Adrenal gland (tissue), 5 donors: ENCODE results near the gene GPATCH2L.

Source experiments
- POLR2A ChIP-seq, 2 donors: fragments of 450-650 bp; IDR thresholded peaks; one replicate each; pipeline ENCODE4 v1.6.1; 2017; ENCODE audit warnings: antibody characterized with exemption in 2 of 2, mild to moderate bottlenecking in 2 of 2, moderate library complexity in 1 of 2
- TF ChIP-seq, protein P1 (sequence below), 6 experiments: fragments of 450-650 bp in 4 of 6; fragments of 200-600 bp in 2 of 6; sonication (generic) in 1 of 6; IDR thresholded peaks; 1 replicate in 5 of 6; 2 replicates in 1 of 6; pipeline versions ENCODE4 v1.5.1 to v1.8.0; 2016 to 2021; ENCODE audit warnings: antibody characterized with exemption in 6 of 6, mild to moderate bottlenecking in 2 of 6, moderate library complexity in 1 of 6
- donor health status: DM: no; HTN: no; CAD: no.

DNA sequence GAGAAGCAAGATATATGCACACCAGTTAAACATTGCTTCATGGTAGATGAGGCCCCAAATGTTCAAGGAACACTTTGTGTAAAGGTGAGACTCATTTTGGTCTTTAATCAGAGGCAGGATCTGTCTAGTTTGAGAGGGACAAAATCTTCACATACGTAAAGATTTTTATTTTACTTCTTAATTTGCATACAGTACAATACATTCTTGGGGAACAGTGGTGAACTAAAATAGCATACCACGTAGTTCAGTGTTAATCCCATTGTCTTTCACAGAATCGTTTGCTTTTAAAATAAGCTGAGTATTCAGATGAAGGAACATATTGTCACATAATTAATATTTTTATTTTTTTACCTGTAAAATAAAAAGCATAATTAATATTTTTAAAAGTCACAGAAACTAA is 43.3 kb downstream of the GPATCH2L start:
- TF ChIP-seq POLR2A (IDR thresholded peaks at IDR 0.05): no peak
- TF ChIP-seq, protein P1, sequence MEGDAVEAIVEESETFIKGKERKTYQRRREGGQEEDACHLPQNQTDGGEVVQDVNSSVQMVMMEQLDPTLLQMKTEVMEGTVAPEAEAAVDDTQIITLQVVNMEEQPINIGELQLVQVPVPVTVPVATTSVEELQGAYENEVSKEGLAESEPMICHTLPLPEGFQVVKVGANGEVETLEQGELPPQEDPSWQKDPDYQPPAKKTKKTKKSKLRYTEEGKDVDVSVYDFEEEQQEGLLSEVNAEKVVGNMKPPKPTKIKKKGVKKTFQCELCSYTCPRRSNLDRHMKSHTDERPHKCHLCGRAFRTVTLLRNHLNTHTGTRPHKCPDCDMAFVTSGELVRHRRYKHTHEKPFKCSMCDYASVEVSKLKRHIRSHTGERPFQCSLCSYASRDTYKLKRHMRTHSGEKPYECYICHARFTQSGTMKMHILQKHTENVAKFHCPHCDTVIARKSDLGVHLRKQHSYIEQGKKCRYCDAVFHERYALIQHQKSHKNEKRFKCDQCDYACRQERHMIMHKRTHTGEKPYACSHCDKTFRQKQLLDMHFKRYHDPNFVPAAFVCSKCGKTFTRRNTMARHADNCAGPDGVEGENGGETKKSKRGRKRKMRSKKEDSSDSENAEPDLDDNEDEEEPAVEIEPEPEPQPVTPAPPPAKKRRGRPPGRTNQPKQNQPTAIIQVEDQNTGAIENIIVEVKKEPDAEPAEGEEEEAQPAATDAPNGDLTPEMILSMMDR (IDR thresholded peaks at IDR 0.05): no peak
